ENCODE data around the gene C17orf75.
"Not testable (repeated sequence)": the region's sequence is repeated elsewhere in the genome, so short reads cannot be mapped to it uniquely, and the experiment has no call there.

The C17orf75 gene

GRCh38 chr17:32342603-32343325, 791 bp upstream of the C17orf75 start:
- DNase-seq = no peak

GRCh38 chr17:32341141-32341856, 674 bp downstream of the C17orf75 start:
- peak; percentile 24 for DNase-seq

GRCh38 chr17:32335687-32336086, 6.3 kb downstream of the C17orf75 start:
- DNase-seq = no peak

GRCh38 chr17:32335046-32335445, 6.9 kb downstream of the C17orf75 start:
- DNase-seq = no peak

GRCh38 chr17:32333187-32333586, 8.8 kb downstream of the C17orf75 start:
- no peak for DNase-seq

GRCh38 chr17:32331243-32332040, 10.5 kb downstream of the C17orf75 start:
- DNase-seq = no peak

GRCh38 chr17:32330147-32330546, 11.8 kb downstream of the C17orf75 start:
- DNase-seq = no peak

- no peak for DNase-seq
Measured at GRCh38 chr17:32327911-32328310, 14.1 kb downstream of the C17orf75 start.

GRCh38 chr17:32323811-32324491, 18.0 kb downstream of the C17orf75 start:
- DNase-seq = peak; percentile 15

GRCh38 chr17:32323046-32323445, 18.9 kb downstream of the C17orf75 start:
- DNase-seq = no peak

- no peak for DNase-seq
Measured at GRCh38 chr17:32320847-32321246, 21.1 kb downstream of the C17orf75 start.

GRCh38 chr17:32320080-32320479, 21.9 kb downstream of the C17orf75 start:
- not testable (repeated sequence) for DNase-seq

- DNase-seq = peak; percentile 76
Measured at GRCh38 chr17:32319548-32319905, 22.4 kb downstream of the C17orf75 start.

- no peak for DNase-seq
Measured at GRCh38 chr17:32318071-32318470, 23.9 kb downstream of the C17orf75 start.

GRCh38 chr17:32317353-32317752, 24.6 kb downstream of the C17orf75 start:
- no peak for DNase-seq

GRCh38 chr17:32316653-32317052, 25.3 kb downstream of the C17orf75 start:
- not testable (repeated sequence) for DNase-seq

- DNase-seq = no peak
Measured at GRCh38 chr17:32315171-32315570, 26.8 kb downstream of the C17orf75 start.

GRCh38 chr17:32314636-32315035, 27.3 kb downstream of the C17orf75 start:
- DNase-seq = no peak

- DNase-seq = no peak
Measured at GRCh38 chr17:32311028-32311536, 30.9 kb downstream of the C17orf75 start.

GRCh38 chr17:32307658-32308057, 34.3 kb downstream of the C17orf75 start:
- no peak for DNase-seq

- DNase-seq = no peak
Measured at GRCh38 chr17:32305049-32305448, 36.9 kb downstream of the C17orf75 start.

- DNase-seq = no peak
Measured at GRCh38 chr17:32303781-32304288, 38.1 kb downstream of the C17orf75 start.

Measured in activated T-cell treated with anti-CD3 and anti-CD28 coated beads for 4 hours (primary cell).